Parathyroid adenoma (tissue), 2 donors: Measurements from ENCODE around the gene CLSTN2.

Source experiments
- H2AFZ ChIP-seq: fragments of 300-600 bp; sonication (generic); one replicate; pipeline ENCODE4 v1.7.0; 2017; ENCODE audit warnings: antibody characterized with exemption, mild to moderate bottlenecking
- H3K27ac ChIP-seq: fragments of 300-600 bp; sonication (generic); one replicate; pipeline ENCODE4 v1.7.0; 2017
- H3K27me3 ChIP-seq: fragments of 300-600 bp; sonication (generic); one replicate; pipeline ENCODE4 v1.7.0; 2017; ENCODE audit warnings: low read length; ENCODE audit not compliant: control insufficient read depth, insufficient read depth
- H3K36me3 ChIP-seq: fragments of 300-600 bp; sonication (generic); one replicate; pipeline ENCODE4 v1.7.0; 2017; ENCODE audit warnings: low read length; ENCODE audit not compliant: control insufficient read depth, insufficient read depth
- H3K4me1 ChIP-seq: fragments of 300-600 bp; sonication (generic); one replicate; pipeline ENCODE4 v1.7.0; 2017; ENCODE audit warnings: control low read depth
- H3K4me2 ChIP-seq: fragments of 300-600 bp; sonication (generic); one replicate; pipeline ENCODE4 v1.7.0; 2017; ENCODE audit warnings: low read length
- H3K4me3 ChIP-seq: fragments of 300-600 bp; sonication (generic); one replicate; pipeline ENCODE4 v1.7.0; 2017; ENCODE audit warnings: low read depth, low read length
- H3K79me2 ChIP-seq: fragments of 300-600 bp; sonication (generic); one replicate; pipeline ENCODE4 v1.7.0; 2017; ENCODE audit warnings: control low read depth
- H3K9ac ChIP-seq: fragments of 300-600 bp; sonication (generic); one replicate; pipeline ENCODE4 v1.7.0; 2017; ENCODE audit warnings: mild to moderate bottlenecking
- H3K9me3 ChIP-seq: fragments of 300-600 bp; sonication (generic); one replicate; pipeline ENCODE4 v1.7.0; 2017; ENCODE audit warnings: low read length; ENCODE audit not compliant: control insufficient read depth
- TF ChIP-seq, protein P1 (sequence below): fragments of 300-600 bp; sonication (generic); IDR thresholded peaks from one replicate; pipeline ENCODE4 v1.7.0; 2017; ENCODE audit warnings: antibody characterized with exemption, mild to moderate bottlenecking
- donor health status: primary hyperparathyroidism.

CLSTN2 gene

DNA sequence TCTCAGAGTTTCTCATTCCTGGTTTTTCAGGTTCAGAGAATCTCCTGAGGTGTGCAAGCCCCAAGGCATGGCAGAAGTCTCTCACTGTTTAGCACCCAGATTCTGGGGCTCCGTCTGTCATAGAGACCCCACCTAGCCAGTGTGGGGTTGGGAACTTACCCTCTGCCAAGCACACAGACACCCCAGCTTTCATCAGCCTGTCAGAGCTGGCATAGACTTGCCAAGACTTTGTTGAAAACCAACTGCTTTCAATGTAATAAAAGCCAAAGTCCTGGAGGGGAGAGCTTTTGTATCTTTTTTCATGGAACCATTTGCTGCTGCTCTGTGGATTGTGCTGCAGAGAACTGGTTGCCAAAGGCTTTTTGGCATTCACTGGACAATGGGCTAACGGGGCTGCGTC lies 401.5 kb downstream of the CLSTN2 start:
- H3K9ac ChIP-seq: no peak overlapping the region
- H2AFZ ChIP-seq: no peak overlapping the region
- H3K36me3 ChIP-seq: no peaks in the 10 kb centered on the region
- H3K79me2 ChIP-seq: no peaks in the 10 kb centered on the region
- H3K4me1 ChIP-seq: no peaks in the 10 kb centered on the region
- no peak overlapping the region for H3K4me2 ChIP-seq
- no peak overlapping the region for H3K4me3 ChIP-seq
- H3K27ac ChIP-seq: no peak overlapping the region
- no peaks in the 10 kb centered on the region for H3K27me3 ChIP-seq
- TF ChIP-seq, protein P1, sequence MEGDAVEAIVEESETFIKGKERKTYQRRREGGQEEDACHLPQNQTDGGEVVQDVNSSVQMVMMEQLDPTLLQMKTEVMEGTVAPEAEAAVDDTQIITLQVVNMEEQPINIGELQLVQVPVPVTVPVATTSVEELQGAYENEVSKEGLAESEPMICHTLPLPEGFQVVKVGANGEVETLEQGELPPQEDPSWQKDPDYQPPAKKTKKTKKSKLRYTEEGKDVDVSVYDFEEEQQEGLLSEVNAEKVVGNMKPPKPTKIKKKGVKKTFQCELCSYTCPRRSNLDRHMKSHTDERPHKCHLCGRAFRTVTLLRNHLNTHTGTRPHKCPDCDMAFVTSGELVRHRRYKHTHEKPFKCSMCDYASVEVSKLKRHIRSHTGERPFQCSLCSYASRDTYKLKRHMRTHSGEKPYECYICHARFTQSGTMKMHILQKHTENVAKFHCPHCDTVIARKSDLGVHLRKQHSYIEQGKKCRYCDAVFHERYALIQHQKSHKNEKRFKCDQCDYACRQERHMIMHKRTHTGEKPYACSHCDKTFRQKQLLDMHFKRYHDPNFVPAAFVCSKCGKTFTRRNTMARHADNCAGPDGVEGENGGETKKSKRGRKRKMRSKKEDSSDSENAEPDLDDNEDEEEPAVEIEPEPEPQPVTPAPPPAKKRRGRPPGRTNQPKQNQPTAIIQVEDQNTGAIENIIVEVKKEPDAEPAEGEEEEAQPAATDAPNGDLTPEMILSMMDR: no peak
- no peaks in the 10 kb centered on the region for H3K9me3 ChIP-seq

GRCh38 chr3:140338916-140339315 lies 403.9 kb downstream of the CLSTN2 start:
- Histone ChIP-seq H3K36me3 (no peaks in the 10 kb centered on the region), H2AFZ (no peak overlapping the region), H3K4me1 (no peaks in the 10 kb centered on the region), H3K79me2 (no peaks in the 10 kb centered on the region), H3K9ac (no peak overlapping the region), H3K27me3 (no peaks in the 10 kb centered on the region), H3K27ac (no peak overlapping the region), H3K9me3 (no peaks in the 10 kb centered on the region), H3K4me3 (no peak overlapping the region), H3K4me2 (no peak overlapping the region)
- TF ChIP-seq, protein P1: no peak

GRCh38 chr3:140341203-140341602 lies 406.2 kb downstream of the CLSTN2 start:
- Histone ChIP-seq H3K36me3 (no peaks in the 10 kb centered on the region), H2AFZ (no peak overlapping the region), H3K4me1 (no peaks in the 10 kb centered on the region), H3K4me3 (no peak overlapping the region), H3K79me2 (no peaks in the 10 kb centered on the region), H3K4me2 (no peak overlapping the region), H3K27ac (no peak overlapping the region), H3K9ac (no peak overlapping the region), H3K9me3 (no peaks in the 10 kb centered on the region), H3K27me3 (no peaks in the 10 kb centered on the region)
- TF ChIP-seq, protein P1: no peak

DNA sequence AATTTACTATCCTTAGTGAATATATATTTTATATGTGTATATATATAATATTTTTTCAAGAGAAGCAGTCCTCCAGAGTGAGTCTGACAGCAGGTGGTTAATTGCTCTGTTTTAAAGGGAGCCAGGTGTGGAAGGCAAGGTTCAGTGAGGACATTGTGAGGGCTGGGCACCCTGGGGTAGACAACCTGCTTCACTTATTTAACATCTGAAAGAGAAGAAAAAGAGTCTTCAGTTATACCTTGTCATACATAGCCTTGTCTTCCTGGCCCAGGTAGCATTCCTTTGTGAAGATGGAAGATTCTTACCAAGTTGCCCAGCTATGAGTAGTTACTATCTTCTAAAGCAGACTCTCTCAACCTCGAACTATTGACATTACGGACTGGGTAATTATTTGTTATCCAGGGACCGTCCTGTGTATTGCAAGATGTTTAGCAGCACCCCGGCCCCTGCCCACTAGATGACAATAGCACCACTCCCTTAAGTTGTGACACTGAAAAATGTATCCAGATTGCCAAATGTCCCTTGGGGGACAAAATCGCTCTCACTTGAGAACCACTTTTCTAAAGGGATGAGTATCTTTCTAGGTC lies 406.9 kb downstream of the CLSTN2 start:
- TF ChIP-seq, protein P1: no peak
- Histone ChIP-seq H3K4me1 (no peaks in the 10 kb centered on the region), H2AFZ (no peak overlapping the region), H3K36me3 (no peaks in the 10 kb centered on the region), H3K4me3 (no peak overlapping the region), H3K4me2 (no peak overlapping the region), H3K27me3 (no peaks in the 10 kb centered on the region), H3K9me3 (no peaks in the 10 kb centered on the region), H3K27ac (no peak overlapping the region), H3K79me2 (no peaks in the 10 kb centered on the region), H3K9ac (no peak overlapping the region)

GRCh38 chr3:140342668-140343067 lies 407.7 kb downstream of the CLSTN2 start:
- TF ChIP-seq, protein P1: no peak
- Histone ChIP-seq H3K27ac (no peak overlapping the region), H3K4me3 (no peak overlapping the region), H3K4me2 (no peak overlapping the region), H2AFZ (no peak overlapping the region), H3K79me2 (no peaks in the 10 kb centered on the region), H3K9me3 (no peaks in the 10 kb centered on the region), H3K27me3 (no peaks in the 10 kb centered on the region), H3K36me3 (no peaks in the 10 kb centered on the region), H3K4me1 (no peaks in the 10 kb centered on the region), H3K9ac (no peak overlapping the region)
